Hepatocyte (in vitro differentiated cells): ENCODE measurements around the gene BICDL1. TPM values are rescaled to one million over a fixed set of nuclear protein-coding genes. Genes with fewer than 3 reads are reported as not detected.
A peak's percentile ranks its signal among the peaks of the same experiment; 100 is the strongest.

ENCODE experiments used
- DNase-seq: peaks from one replicate; pipeline ENCODE4 v3.0.0-alpha.2; 2016; ENCODE audit warnings: low spot score
- H2AFZ ChIP-seq: fragments of 200-600 bp; sonication (generic); 2 replicates; pipeline ENCODE4 v1.6.0; 2016; ENCODE audit warnings: antibody characterized with exemption, mild to moderate bottlenecking
- H3K27ac ChIP-seq: fragments of 200-600 bp; sonication (generic); 2 replicates; pipeline ENCODE4 v1.5.1; 2016; ENCODE audit warnings: mild to moderate bottlenecking
- H3K27me3 ChIP-seq: fragments of 200-600 bp; sonication (generic); 2 replicates; pipeline ENCODE4 v1.6.1; 2016
- H3K36me3 ChIP-seq: fragments of 200-600 bp; sonication (generic); replicated peaks from 2 replicates; pipeline ENCODE4 v1.5.1; 2016; ENCODE audit warnings: low read depth; ENCODE audit not compliant: insufficient read depth
- H3K4me1 ChIP-seq: fragments of 200-600 bp; sonication (generic); 2 replicates; pipeline ENCODE4 v1.5.1; 2016; ENCODE audit warnings: mild to moderate bottlenecking, moderate library complexity; ENCODE audit not compliant: insufficient read depth
- H3K4me2 ChIP-seq: fragments of 200-600 bp; sonication (generic); 2 replicates; pipeline ENCODE4 v1.6.0; 2016
- H3K4me3 ChIP-seq: fragments of 200-600 bp; sonication (generic); 2 replicates; pipeline ENCODE4 v1.5.1; 2016; ENCODE audit warnings: mild to moderate bottlenecking
- H3K79me2 ChIP-seq: fragments of 200-600 bp; sonication (generic); 2 replicates; pipeline ENCODE4 v1.6.0; 2017; ENCODE audit warnings: mild to moderate bottlenecking
- H3K9me2 ChIP-seq: fragments of 200-600 bp; sonication (generic); replicated peaks from 2 replicates; pipeline ENCODE4 v1.6.0; 2017; ENCODE audit warnings: mild to moderate bottlenecking; ENCODE audit not compliant: insufficient read depth
- H3K9me3 ChIP-seq: fragments of 200-600 bp; sonication (generic); 2 replicates; pipeline ENCODE4 v1.5.1; 2016; ENCODE audit warnings: low read depth, mild to moderate bottlenecking
- H4K20me1 ChIP-seq: fragments of 200-600 bp; sonication (generic); 2 replicates; pipeline ENCODE4 v1.6.0; 2016; ENCODE audit warnings: mild to moderate bottlenecking; ENCODE audit not compliant: insufficient read depth, poor library complexity, severe bottlenecking
- EZH2 ChIP-seq: fragments of 200-600 bp; sonication (generic); IDR thresholded peaks from 2 replicates; pipeline ENCODE4 v1.6.1; 2016; ENCODE audit warnings: antibody characterized with exemption, mild to moderate bottlenecking, borderline replicate concordance
- EZH2phosphoT487 ChIP-seq: fragments of 200-600 bp; sonication (generic); IDR thresholded peaks from one replicate; pipeline ENCODE4 v1.6.1; 2018; ENCODE audit warnings: antibody characterized with exemption, mild to moderate bottlenecking, low read depth, moderate library complexity; ENCODE audit not compliant: unreplicated experiment, severe bottlenecking
- WGBS: methylation state at CpG from one replicate; pipeline ENCODE4 v1.1.6; 2016; ENCODE audit warnings: low lambda C conversion rate; ENCODE audit errors: missing lambda C conversion rate; 5-methylcytosine and 5-hydroxymethylcytosine counted together
- polyA plus RNA-seq: library from polyadenylated mRNA; unstranded; fragments of >200 nt; fragmentation: Nextera tagmentation; extraction: Ambion mirVana; gene quantifications from 2 replicates; pipeline ENCODE4 v1.2.1, GENCODE V29; 2016
- total RNA-seq: library from RNA; depleted of rRNA; stranded (reverse); fragments of >200 nt; gene quantifications from 2 replicates; pipeline ENCODE4 v1.2.3, GENCODE V29; 2014
- TF ChIP-seq, protein P1 (sequence below): fragments of 200-600 bp; sonication (generic); IDR thresholded peaks from 2 replicates; pipeline ENCODE4 v1.5.1; 2016; ENCODE audit warnings: antibody characterized with exemption, mild to moderate bottlenecking; ENCODE audit not compliant: poor library complexity

Gene BICDL1, protein sequence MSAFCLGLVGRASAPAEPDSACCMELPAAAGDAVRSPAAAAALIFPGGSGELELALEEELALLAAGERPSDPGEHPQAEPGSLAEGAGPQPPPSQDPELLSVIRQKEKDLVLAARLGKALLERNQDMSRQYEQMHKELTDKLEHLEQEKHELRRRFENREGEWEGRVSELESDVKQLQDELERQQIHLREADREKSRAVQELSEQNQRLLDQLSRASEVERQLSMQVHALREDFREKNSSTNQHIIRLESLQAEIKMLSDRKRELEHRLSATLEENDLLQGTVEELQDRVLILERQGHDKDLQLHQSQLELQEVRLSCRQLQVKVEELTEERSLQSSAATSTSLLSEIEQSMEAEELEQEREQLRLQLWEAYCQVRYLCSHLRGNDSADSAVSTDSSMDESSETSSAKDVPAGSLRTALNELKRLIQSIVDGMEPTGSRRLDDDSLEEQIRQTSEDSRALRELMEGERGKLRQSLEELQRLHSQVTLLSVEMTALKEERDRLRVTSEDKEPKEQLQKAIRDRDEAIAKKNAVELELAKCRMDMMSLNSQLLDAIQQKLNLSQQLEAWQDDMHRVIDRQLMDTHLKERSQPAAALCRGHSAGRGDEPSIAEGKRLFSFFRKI
- total RNA-seq: 7.7 and 10.6 TPM in 2 replicates
- 21.9 and 26.6 TPM in 2 replicates for polyA plus RNA-seq

DNA sequence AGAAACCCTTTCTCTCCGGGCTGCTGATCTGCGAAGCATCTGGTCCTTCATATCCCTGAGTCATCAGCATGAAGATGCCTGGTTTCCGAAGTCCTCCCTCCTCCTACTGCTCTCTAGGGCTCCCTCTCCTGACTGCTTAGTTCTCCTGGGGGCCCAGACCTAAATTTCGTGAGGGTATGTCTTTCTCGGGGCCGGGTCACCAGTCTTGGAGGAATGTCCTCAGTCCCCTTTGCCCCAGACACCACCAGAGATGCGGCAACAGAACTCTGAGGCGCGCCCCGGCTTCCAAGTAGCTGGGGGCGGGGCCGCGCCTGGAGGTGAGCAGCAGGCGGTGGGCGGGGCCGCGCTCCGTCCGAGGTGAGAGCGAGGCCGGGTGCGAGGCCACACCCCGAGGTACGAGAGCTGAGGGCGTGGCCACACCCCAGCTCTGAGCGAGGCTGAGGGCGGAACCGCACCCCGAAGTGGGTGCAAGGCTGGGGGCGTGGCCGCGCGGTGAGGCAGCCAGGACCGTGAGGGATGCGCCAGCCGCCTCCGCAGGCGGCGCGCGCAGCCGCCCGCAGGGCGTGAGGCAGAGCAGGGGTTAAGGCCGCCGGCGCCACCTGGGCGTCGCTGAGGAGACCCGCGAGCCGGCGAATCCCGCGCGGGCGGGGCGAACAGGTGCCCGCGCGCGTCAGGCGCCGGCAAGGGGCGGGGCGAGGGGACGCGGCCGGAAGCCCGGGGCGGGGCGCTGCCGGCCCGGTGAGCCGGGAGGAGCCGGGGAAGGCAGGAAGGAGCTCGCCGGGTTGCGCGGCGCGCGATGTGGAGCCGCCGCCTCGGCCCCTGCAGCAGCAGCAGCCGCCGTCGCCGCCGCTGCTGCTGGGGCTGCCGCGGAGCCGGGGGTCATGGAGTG, at the start of gene BICDL1:
Gene BICDL1 (plus strand): TSS at position 765 of the 889 bp plus-strand sequence. CDS start 633 bp downstream, outside the sequence.
- H4K20me1 ChIP-seq: no peaks in the 10 kb centered on the region
- TF ChIP-seq EZH2 (no peak), EZH2phosphoT487 (no peak)
- TF ChIP-seq, protein P1, sequence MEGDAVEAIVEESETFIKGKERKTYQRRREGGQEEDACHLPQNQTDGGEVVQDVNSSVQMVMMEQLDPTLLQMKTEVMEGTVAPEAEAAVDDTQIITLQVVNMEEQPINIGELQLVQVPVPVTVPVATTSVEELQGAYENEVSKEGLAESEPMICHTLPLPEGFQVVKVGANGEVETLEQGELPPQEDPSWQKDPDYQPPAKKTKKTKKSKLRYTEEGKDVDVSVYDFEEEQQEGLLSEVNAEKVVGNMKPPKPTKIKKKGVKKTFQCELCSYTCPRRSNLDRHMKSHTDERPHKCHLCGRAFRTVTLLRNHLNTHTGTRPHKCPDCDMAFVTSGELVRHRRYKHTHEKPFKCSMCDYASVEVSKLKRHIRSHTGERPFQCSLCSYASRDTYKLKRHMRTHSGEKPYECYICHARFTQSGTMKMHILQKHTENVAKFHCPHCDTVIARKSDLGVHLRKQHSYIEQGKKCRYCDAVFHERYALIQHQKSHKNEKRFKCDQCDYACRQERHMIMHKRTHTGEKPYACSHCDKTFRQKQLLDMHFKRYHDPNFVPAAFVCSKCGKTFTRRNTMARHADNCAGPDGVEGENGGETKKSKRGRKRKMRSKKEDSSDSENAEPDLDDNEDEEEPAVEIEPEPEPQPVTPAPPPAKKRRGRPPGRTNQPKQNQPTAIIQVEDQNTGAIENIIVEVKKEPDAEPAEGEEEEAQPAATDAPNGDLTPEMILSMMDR: peak; percentile 43
- WGBS: 4% methylated on average over 24 of the region's 94 CpGs
- peaks cover 9% of the 10 kb centered on the region for H3K4me1 ChIP-seq
- peaks cover 39% of the 10 kb centered on the region for H3K27me3 ChIP-seq
- no peaks in the 10 kb centered on the region for H3K36me3 ChIP-seq
- no peaks in the 10 kb centered on the region for H3K9me2 ChIP-seq
- peak within 1 kb of the TSS; percentile 60 for H2AFZ ChIP-seq
- peak within 1 kb of the TSS; percentile 54 for H3K27ac ChIP-seq
- no peaks in the 10 kb centered on the region for H3K9me3 ChIP-seq
- H3K79me2 ChIP-seq: no peaks in the 10 kb centered on the region
- peak; percentile 97 for DNase-seq
- H3K4me2 ChIP-seq: peak within 1 kb of the TSS; percentile 100
- peak within 1 kb of the TSS; percentile 82 for H3K4me3 ChIP-seq

DNA sequence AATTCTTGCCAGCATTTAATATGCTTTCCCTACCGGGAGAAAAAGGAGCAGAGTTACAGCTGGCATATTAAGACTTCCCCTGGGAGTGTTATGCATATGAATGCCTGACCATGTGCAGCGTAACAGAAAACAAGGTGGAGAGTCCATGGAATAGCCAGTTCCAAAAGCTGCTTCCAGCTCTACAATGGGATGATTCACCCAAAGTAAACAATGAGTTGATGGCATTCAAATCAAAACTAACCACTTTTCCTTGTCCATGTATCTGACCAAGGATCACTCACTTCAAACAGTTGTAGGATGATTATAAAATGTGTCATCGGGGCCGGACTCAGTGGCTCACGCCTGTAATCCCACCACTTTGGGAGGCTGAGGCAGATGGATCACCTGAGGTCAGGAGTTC, 48.1 kb upstream of the BICDL1 start:
- Histone ChIP-seq H3K4me3 (no peak overlapping the region), H3K36me3 (no peaks in the 10 kb centered on the region), H3K4me2 (no peak overlapping the region), H3K27ac (no peak overlapping the region), H3K4me1 (no peaks in the 10 kb centered on the region), H3K79me2 (no peaks in the 10 kb centered on the region), H4K20me1 (no peaks in the 10 kb centered on the region), H3K9me3 (no peaks in the 10 kb centered on the region), H3K27me3 (no peaks in the 10 kb centered on the region), H3K9me2 (no peaks in the 10 kb centered on the region), H2AFZ (no peak overlapping the region)
- TF ChIP-seq EZH2phosphoT487 (no peak), EZH2 (no peak)
- TF ChIP-seq, protein P1: no peak
- peak; percentile 17 for DNase-seq
- 44% methylated on average over 5 of the region's 5 CpGs for WGBS

DNA sequence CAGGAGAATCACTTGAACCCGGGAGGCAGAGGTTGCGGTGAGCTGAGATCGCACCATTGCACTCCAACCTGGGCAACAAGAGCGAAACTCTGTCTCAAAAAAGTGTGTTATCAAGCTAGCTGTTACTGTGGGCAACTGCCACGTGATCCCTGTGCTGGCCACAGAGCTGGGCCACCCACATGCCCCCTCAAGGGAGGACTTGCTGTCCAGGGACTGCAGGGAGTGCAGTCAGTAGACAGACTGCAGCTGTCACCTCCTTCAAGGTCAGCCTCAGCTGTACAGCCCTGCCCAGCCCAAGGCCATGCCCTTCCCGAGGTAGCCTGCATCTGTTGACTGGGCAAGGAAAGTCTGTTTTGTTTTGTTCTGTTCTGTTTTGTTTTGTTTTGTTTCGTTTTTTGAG, 46.6 kb upstream of the BICDL1 start:
- H3K4me3 ChIP-seq: no peak overlapping the region
- no peak for DNase-seq
- H3K27ac ChIP-seq: no peak overlapping the region
- H3K4me2 ChIP-seq: no peak overlapping the region
- no peaks in the 10 kb centered on the region for H3K9me3 ChIP-seq
- no peaks in the 10 kb centered on the region for H3K9me2 ChIP-seq
- no peak overlapping the region for H2AFZ ChIP-seq
- no peaks in the 10 kb centered on the region for H3K79me2 ChIP-seq
- WGBS: 88% methylated on average over 7 of the region's 7 CpGs
- no peak for TF ChIP-seq EZH2
- TF ChIP-seq, protein P1: no peak
- no peak for TF ChIP-seq EZH2phosphoT487
- H3K27me3 ChIP-seq: no peaks in the 10 kb centered on the region
- no peaks in the 10 kb centered on the region for H3K4me1 ChIP-seq
- H3K36me3 ChIP-seq: no peaks in the 10 kb centered on the region
- H4K20me1 ChIP-seq: no peaks in the 10 kb centered on the region
